Measurements from ENCODE around the gene ABR.

ABR gene

GRCh38 chr17:1039511-1040215, 140.1 kb downstream of the ABR start:
- H3K4me3 ChIP-seq (ENCODE audit: low read depth, low read length), result no peak overlapping the region
- no peak for TF ChIP-seq CTCF (IDR thresholded peaks at IDR 0.05; ENCODE audit: low read depth, low read length, missing control alignments)
- no peak for DNase-seq (ENCODE audit: low read depth)

DNA sequence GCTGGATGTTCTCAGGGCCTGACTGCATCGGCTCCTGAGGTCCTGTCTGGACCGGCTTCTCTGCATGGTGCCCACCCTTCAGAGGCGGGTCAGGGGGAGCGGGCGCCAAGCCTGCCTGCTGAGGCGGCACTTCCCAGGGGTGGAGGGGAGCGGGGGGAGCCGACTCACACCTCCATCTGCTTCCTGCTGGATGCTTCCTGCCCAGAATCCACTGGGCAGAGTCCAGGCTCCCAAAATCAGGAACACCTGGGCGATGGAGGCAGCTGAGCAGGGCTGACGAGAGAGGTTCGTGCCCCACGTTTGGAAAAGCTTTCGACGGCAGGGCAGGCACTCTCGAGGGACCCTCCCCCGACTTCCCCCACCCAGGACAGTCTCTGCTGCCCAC, 140.7 kb downstream of the ABR start:
- TF ChIP-seq CTCF (IDR thresholded peaks at IDR 0.05; ENCODE audit: low read depth, low read length, missing control alignments), result no peak
- no peak for DNase-seq (ENCODE audit: low read depth)
- H3K4me3 ChIP-seq (ENCODE audit: low read depth, low read length), result no peak overlapping the region

GRCh38 chr17:1038459-1039122, 141.2 kb downstream of the ABR start:
- H3K4me3 ChIP-seq (ENCODE audit: low read depth, low read length), result no peak overlapping the region
- no peak for TF ChIP-seq CTCF (IDR thresholded peaks at IDR 0.05; ENCODE audit: low read depth, low read length, missing control alignments)
- DNase-seq (ENCODE audit: low read depth), result no peak

GRCh38 chr17:1037238-1037879, 142.4 kb downstream of the ABR start:
- TF ChIP-seq CTCF (IDR thresholded peaks at IDR 0.05; ENCODE audit: low read depth, low read length, missing control alignments), result no peak
- no peak overlapping the region for H3K4me3 ChIP-seq (ENCODE audit: low read depth, low read length)
- DNase-seq (ENCODE audit: low read depth), result no peak

GRCh38 chr17:1036845-1037237, 142.9 kb downstream of the ABR start:
- TF ChIP-seq CTCF (IDR thresholded peaks at IDR 0.05; ENCODE audit: low read depth, low read length, missing control alignments), result no peak
- no peak overlapping the region for H3K4me3 ChIP-seq (ENCODE audit: low read depth, low read length)
- no peak for DNase-seq (ENCODE audit: low read depth)

DNA sequence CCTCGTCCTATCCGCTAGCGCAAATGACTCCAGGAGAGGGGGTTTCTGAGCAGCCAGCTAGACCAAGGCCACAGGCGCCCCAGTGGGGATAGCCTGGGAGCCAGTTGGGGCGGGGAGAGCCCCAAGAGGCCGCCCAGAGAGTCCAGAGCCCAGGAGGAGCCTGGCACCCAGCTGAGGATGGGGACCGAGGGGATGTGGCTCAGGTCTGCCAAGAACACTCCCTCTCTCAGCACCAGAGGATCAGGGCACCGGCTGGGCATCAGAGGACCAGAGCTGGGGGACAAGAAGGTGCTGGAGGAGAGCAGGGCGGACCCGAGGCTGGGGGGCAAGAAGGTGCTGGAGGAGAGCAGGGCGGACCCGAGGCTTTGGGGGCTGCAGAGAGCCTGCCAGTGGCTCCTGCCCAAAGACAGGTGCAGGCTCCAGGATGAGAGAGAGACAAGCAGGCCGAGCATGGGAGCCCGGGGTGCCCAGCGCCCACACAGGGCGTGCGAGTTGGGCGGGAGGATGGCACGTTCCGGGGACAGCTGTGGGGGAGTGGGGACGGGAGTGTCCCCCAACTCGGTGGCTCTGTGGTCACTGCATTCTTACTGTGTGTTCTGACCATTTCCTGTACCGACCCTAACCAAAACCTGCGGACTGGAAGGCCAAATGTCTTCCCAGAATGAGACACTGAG, 143.5 kb downstream of the ABR start:
- H3K4me3 ChIP-seq (ENCODE audit: low read depth, low read length), result no peak overlapping the region
- no peak for TF ChIP-seq CTCF (IDR thresholded peaks at IDR 0.05; ENCODE audit: low read depth, low read length, missing control alignments)
- no peak for DNase-seq (ENCODE audit: low read depth)

All from GM12864 (cell line).